HG02678 (cell line): ENCODE results near the gene NRM.
"Not testable (repeated sequence)": the region's sequence is repeated elsewhere in the genome, so short reads cannot be mapped to it uniquely, and the experiment has no call there.

Source experiments
- ATAC-seq: cut with Tn5 transposase; IDR thresholded peaks from one replicate; pipeline ENCODE4 v1.9.1; 2021; ENCODE audit warnings: mild to moderate bottlenecking, moderate library complexity; ENCODE audit not compliant: unreplicated experiment

The NRM gene

GRCh38 chr6:30721198-30722024, 30.6 kb upstream of the NRM start:
- peak; percentile 27 for ATAC-seq

GRCh38 chr6:30720738-30721197, 30.0 kb upstream of the NRM start:
- ATAC-seq, result no peak

- ATAC-seq, result peak; percentile 40
Measured at GRCh38 chr6:30719791-30720737, 29.3 kb upstream of the NRM start, which contains the start of gene TUBB. TSS of gene TUBB (plus strand) at chr6:30720352. CDS start at chr6:30720507, 155 bp downstream.

GRCh38 chr6:30719356-30719755, 28.6 kb upstream of the NRM start:
- no peak for ATAC-seq

- ATAC-seq, result not testable (repeated sequence)
Measured at GRCh38 chr6:30717845-30718720, 27.3 kb upstream of the NRM start.

- peak; percentile 64 for ATAC-seq
Measured at GRCh38 chr6:30717129-30717844, 26.5 kb upstream of the NRM start, which contains the start of gene MDC1. TSS of gene MDC1 (minus strand) at chr6:30717281. CDS start at chr6:30715175, 2,106 bp downstream.

GRCh38 chr6:30716879-30717128, 26.0 kb upstream of the NRM start:
- no peak for ATAC-seq

GRCh38 chr6:30714263-30714662, 23.5 kb upstream of the NRM start:
- ATAC-seq, result no peak

GRCh38 chr6:30712441-30712945, 21.7 kb upstream of the NRM start:
- ATAC-seq, result no peak

GRCh38 chr6:30711758-30712380, 21.1 kb upstream of the NRM start:
- ATAC-seq, result peak; percentile 65

GRCh38 chr6:30709101-30709868, 18.5 kb upstream of the NRM start:
- ATAC-seq, result no peak

GRCh38 chr6:30707281-30707850, 16.6 kb upstream of the NRM start:
- ATAC-seq, result no peak

GRCh38 chr6:30705620-30706019, 14.8 kb upstream of the NRM start:
- ATAC-seq, result no peak

- no peak for ATAC-seq
Measured at GRCh38 chr6:30703821-30704220, 13.0 kb upstream of the NRM start.

GRCh38 chr6:30703011-30703410, 12.2 kb upstream of the NRM start:
- ATAC-seq, result no peak

- no peak for ATAC-seq
Measured at GRCh38 chr6:30700340-30700739, 9.6 kb upstream of the NRM start.

- ATAC-seq, result no peak
Measured at GRCh38 chr6:30696432-30696831, 5.6 kb upstream of the NRM start.

GRCh38 chr6:30691208-30691847, 544 bp upstream of the NRM start:
- ATAC-seq, result no peak
